ENCODE measurements around the gene KRTAP19-7. TPM values are rescaled to one million over a fixed set of nuclear protein-coding genes. Genes with fewer than 3 reads are reported as not detected.

The KRTAP19-7 gene
- polyA plus RNA-seq, 1 experiment: not detected

DNA sequence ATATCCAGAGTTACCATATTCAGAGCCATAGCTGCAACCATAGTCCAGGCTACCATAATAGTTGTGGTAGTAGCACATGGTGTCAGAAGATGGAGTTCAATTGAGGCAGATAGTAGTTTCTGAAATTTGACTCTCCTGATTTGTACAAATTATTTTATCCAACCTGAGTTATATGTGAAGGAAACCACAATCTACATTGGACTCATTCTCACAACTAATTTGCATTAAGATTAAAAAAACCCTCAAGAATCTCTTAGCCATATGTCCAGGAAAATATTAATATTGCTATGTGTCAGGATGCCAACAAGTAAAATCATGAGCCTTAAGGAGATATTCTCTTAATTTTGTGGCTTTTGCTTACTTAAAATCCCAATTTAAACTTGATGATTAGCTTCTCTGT lies 29.2 kb upstream of the KRTAP19-7 start, which contains the start of gene KRTAP22-2:
Gene KRTAP22-2, minus strand, starts transcription at position 101 of the 400 bp plus-strand sequence.
- no peak within 1 kb of the TSS for H3K4me3 ChIP-seq (ENCODE audit: low read depth, low read length)
- CTCF ChIA-PET: no interaction called here
- H3K27ac ChIP-seq (ENCODE audit: low read depth, low read length): no peak within 1 kb of the TSS
- TF ChIP-seq, protein P1, sequence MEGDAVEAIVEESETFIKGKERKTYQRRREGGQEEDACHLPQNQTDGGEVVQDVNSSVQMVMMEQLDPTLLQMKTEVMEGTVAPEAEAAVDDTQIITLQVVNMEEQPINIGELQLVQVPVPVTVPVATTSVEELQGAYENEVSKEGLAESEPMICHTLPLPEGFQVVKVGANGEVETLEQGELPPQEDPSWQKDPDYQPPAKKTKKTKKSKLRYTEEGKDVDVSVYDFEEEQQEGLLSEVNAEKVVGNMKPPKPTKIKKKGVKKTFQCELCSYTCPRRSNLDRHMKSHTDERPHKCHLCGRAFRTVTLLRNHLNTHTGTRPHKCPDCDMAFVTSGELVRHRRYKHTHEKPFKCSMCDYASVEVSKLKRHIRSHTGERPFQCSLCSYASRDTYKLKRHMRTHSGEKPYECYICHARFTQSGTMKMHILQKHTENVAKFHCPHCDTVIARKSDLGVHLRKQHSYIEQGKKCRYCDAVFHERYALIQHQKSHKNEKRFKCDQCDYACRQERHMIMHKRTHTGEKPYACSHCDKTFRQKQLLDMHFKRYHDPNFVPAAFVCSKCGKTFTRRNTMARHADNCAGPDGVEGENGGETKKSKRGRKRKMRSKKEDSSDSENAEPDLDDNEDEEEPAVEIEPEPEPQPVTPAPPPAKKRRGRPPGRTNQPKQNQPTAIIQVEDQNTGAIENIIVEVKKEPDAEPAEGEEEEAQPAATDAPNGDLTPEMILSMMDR (IDR thresholded peaks at IDR 0.05; ENCODE audit: low read depth, low read length): no peak
- H3K9me3 ChIP-seq (ENCODE audit: control insufficient read depth, insufficient read depth, low read length): peaks cover 8% of the 10 kb centered on the region
- POLR2A ChIA-PET: no interaction called here
- no peaks in the 10 kb centered on the region for H3K27me3 ChIP-seq (ENCODE audit: control insufficient read depth, insufficient read depth, low read length)
- DNase-seq (ENCODE audit: low read depth, low spot score): no peak

DNA sequence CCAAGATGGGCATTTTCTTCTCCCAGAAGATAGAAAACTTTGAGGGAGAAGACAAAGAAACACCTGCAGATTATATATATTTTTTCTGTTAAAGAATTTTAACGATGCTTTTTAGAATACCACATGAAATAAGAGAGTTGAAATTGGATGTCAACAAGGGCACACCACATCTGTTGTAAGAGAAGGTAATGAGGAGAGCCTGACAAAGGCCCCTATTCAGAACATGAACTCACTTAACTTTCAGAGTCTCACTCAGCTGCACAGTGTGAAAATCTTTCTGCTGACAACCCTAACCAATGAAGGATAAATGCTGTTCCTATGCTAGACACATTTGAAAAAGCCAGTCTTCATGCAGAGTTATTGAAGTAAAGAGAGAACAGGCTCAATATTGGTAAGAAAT lies 21.8 kb upstream of the KRTAP19-7 start:
- Histone ChIP-seq H3K4me3 (ENCODE audit: low read depth, low read length) (no peak overlapping the region), H3K27me3 (ENCODE audit: control insufficient read depth, insufficient read depth, low read length) (no peaks in the 10 kb centered on the region), H3K9me3 (ENCODE audit: control insufficient read depth, insufficient read depth, low read length) (peaks cover 5% of the 10 kb centered on the region; the same call in 1 of the 2 replicates), H3K27ac (ENCODE audit: low read depth, low read length) (no peak overlapping the region)
- DNase-seq (ENCODE audit: low read depth, low spot score): no peak
- ChIA-PET POLR2A (no interaction called here), CTCF (no interaction called here)
- TF ChIP-seq, protein P1 (IDR thresholded peaks at IDR 0.05; ENCODE audit: low read depth, low read length): no peak

DNA sequence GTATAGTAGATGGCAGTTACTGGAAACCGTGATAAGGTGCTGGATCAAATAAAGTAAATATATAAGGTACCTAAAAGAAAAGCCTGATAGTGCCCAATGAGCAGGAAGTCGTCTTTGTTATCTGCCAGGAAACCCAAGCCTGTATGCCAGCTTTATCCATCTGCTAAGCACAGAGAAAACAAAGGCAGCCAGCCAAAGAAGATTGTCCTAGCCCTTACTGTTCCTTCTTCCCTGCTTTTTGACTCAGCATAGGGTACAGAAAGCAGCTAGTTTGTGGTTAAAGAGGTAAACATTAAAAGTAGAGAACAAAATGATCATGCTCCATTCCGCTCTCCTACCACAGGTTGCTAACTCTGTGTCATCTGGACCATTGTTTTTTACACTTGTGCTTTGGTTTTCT lies 19.0 kb upstream of the KRTAP19-7 start:
- Histone ChIP-seq H3K4me3 (ENCODE audit: low read depth, low read length) (no peak overlapping the region), H3K9me3 (ENCODE audit: control insufficient read depth, insufficient read depth, low read length) (peaks cover 7% of the 10 kb centered on the region), H3K27me3 (ENCODE audit: control insufficient read depth, insufficient read depth, low read length) (no peaks in the 10 kb centered on the region), H3K27ac (ENCODE audit: low read depth, low read length) (no peak overlapping the region)
- POLR2A ChIA-PET: no interaction called here
- DNase-seq (ENCODE audit: low read depth, low spot score): no peak
- CTCF ChIA-PET: no interaction called here
- TF ChIP-seq, protein P1 (IDR thresholded peaks at IDR 0.05; ENCODE audit: low read depth, low read length): no peak

DNA sequence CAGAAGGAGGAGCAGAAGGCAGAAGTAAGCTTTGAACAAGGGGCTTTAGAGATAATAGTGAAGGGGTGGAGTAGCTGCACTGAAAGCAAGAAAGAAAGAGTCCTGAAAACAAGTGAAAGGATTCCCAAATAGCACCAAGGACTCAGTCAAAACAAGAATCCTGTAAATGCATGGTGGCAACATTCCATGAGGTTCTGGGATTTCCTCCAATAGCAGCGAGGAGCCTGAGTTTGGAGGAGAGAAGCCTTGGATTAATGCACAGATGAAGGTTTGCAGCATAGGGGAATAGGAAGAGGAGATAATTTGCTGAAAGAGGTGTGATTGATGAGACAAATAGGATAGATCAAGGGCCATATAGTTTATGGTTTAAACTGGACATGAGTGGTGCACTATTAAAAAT lies 18.2 kb upstream of the KRTAP19-7 start:
- H3K9me3 ChIP-seq (ENCODE audit: control insufficient read depth, insufficient read depth, low read length): peaks cover 5% of the 10 kb centered on the region
- H3K27ac ChIP-seq (ENCODE audit: low read depth, low read length): no peak overlapping the region
- no peaks in the 10 kb centered on the region for H3K27me3 ChIP-seq (ENCODE audit: control insufficient read depth, insufficient read depth, low read length)
- TF ChIP-seq, protein P1 (IDR thresholded peaks at IDR 0.05; ENCODE audit: low read depth, low read length): no peak
- CTCF ChIA-PET: no interaction called here
- POLR2A ChIA-PET: no interaction called here
- no peak overlapping the region for H3K4me3 ChIP-seq (ENCODE audit: low read depth, low read length)
- DNase-seq (ENCODE audit: low read depth, low spot score): no peak

DNA sequence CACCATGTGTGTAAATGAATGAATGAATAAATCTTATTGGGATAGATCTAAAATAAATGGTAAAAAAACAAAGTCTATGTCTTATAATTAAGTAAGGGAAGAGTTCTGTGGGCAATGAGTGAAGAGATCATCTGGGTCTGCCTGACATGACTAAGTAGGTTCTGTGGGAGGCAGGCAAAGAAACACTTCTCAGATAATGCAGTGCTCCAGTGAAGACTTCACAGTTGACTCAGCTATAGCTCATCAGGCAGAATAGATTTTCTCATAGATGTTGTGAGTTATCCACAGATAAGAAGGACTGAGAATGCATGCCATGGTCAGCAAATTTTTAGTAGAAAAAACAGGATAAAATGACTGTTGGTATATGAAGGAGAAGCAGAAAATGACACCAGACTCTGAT lies 16.7 kb upstream of the KRTAP19-7 start:
- ChIA-PET POLR2A (no interaction called here), CTCF (no interaction called here)
- TF ChIP-seq, protein P1 (IDR thresholded peaks at IDR 0.05; ENCODE audit: low read depth, low read length): no peak
- H3K27me3 ChIP-seq (ENCODE audit: control insufficient read depth, insufficient read depth, low read length): no peaks in the 10 kb centered on the region
- no peak overlapping the region for H3K4me3 ChIP-seq (ENCODE audit: low read depth, low read length)
- H3K27ac ChIP-seq (ENCODE audit: low read depth, low read length): no peak overlapping the region
- no peak for DNase-seq (ENCODE audit: low read depth, low spot score)
- peaks cover 8% of the 10 kb centered on the region for H3K9me3 ChIP-seq (ENCODE audit: control insufficient read depth, insufficient read depth, low read length)

Measured in AG04450 (cell line).